ENCODE results near the gene TDO2. TPM values are rescaled to one million over a fixed set of nuclear protein-coding genes. Genes with fewer than 3 reads are reported as not detected.
"Not testable (repeated sequence)": the region's sequence is repeated elsewhere in the genome, so short reads cannot be mapped to it uniquely, and the experiment has no call there.

The TDO2 gene
- total RNA-seq, 1 donor from 2014 or later = not detected

DNA sequence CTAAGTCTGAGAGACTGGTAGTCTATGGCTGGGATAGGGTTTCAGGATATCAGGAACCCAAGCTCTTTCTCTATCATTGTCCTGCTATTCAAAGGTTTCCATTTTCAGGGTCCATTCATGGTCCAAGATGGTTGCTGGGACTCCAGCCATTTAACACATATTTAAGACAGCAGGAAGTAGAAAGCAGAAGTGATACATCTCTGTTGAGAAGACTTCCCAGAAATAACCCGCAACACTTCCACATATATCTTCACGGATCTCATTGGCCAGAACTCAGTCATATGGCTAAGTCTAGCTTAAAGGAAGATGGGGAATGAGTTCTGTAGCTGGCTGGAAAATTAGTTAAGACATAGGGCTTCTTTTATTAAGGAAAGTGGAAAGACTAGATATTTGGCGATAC, 26.3 kb downstream of the TDO2 start:
- no peaks in the 10 kb centered on the region for H3K4me1 ChIP-seq (ENCODE audit: control insufficient read depth in 3 of 3, insufficient read depth in 3 of 3, low read length in 3 of 3)
- H3K9ac ChIP-seq (ENCODE audit: low read depth in 1 of 3, low read length in 3 of 3) = no peak overlapping the region
- peaks cover 0 to 11% (median 3%) of the 10 kb centered on the region in 3 donors for H3K36me3 ChIP-seq (ENCODE audit: control insufficient read depth in 3 of 3, insufficient read depth in 3 of 3, low read length in 3 of 3)
- H3K9me3 ChIP-seq (ENCODE audit: control insufficient read depth in 3 of 3, low read length in 3 of 3) = peaks cover 0 to 3% (median 0%) of the 10 kb centered on the region in 3 donors
- no peaks in the 10 kb centered on the region for H3K27me3 ChIP-seq (ENCODE audit: control insufficient read depth in 3 of 3, insufficient read depth in 3 of 3, low read length in 3 of 3)
- H3K4me3 ChIP-seq (ENCODE audit: low read length in 3 of 3) = no peak overlapping the region
- H3K27ac ChIP-seq (ENCODE audit: low read depth, low read length) = no peak overlapping the region

DNA sequence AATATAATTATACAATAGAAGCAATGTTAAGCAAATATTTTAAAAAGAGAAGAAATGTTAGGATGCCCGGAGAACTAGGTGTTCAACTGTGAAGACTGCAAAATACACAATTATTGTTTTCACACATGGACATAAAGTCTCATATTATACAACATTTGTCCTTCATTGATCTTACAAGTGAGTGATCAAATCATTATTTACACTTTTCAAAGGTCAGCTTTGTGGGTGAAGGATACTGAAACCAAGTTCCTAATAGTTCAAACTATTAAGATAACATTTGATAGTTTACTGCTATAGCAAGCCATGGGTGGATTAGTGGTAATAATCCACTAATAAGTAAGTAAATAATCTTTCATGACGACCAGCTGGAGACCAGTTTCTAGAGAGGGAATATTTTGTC, 26.8 kb downstream of the TDO2 start:
- Histone ChIP-seq H3K4me1 (ENCODE audit: control insufficient read depth in 3 of 3, insufficient read depth in 3 of 3, low read length in 3 of 3) (no peaks in the 10 kb centered on the region), H3K9ac (ENCODE audit: low read depth in 1 of 3, low read length in 3 of 3) (no peak overlapping the region), H3K36me3 (ENCODE audit: control insufficient read depth in 3 of 3, insufficient read depth in 3 of 3, low read length in 3 of 3) (peaks cover 0 to 11% (median 3%) of the 10 kb centered on the region in 3 donors), H3K27ac (ENCODE audit: low read depth, low read length) (no peak overlapping the region), H3K4me3 (ENCODE audit: low read length in 3 of 3) (no peak overlapping the region), H3K9me3 (ENCODE audit: control insufficient read depth in 3 of 3, low read length in 3 of 3) (peaks cover 0 to 3% (median 0%) of the 10 kb centered on the region in 3 donors), H3K27me3 (ENCODE audit: control insufficient read depth in 3 of 3, insufficient read depth in 3 of 3, low read length in 3 of 3) (no peaks in the 10 kb centered on the region)

DNA sequence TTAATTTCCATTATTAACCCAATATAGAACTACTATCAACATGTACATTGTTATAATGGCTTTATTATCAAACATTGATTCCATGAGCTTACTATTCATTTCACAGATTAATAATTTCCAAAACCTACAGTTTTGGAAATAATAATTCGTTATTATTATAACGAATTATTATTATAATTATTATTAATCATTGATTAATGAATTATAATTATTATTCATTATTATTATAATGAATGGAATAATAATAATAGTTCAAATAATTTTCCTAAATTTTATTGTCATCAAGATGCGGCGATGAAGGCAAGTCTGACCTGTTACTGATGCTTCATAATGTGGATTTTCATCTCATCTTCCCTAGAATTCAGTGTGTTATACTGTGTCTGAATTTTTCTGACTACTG, 28.1 kb downstream of the TDO2 start:
- H3K4me1 ChIP-seq (ENCODE audit: control insufficient read depth in 3 of 3, insufficient read depth in 3 of 3, low read length in 3 of 3) = no peaks in the 10 kb centered on the region
- H3K9me3 ChIP-seq (ENCODE audit: control insufficient read depth in 3 of 3, low read length in 3 of 3) = peaks cover 0 to 3% (median 0%) of the 10 kb centered on the region in 3 donors
- H3K9ac ChIP-seq (ENCODE audit: low read depth in 1 of 3, low read length in 3 of 3) = no peak overlapping the region
- H3K27ac ChIP-seq (ENCODE audit: low read depth, low read length) = no peak overlapping the region
- H3K4me3 ChIP-seq (ENCODE audit: low read length in 3 of 3) = no peak overlapping the region
- H3K36me3 ChIP-seq (ENCODE audit: control insufficient read depth in 3 of 3, insufficient read depth in 3 of 3, low read length in 3 of 3) = peaks cover 0 to 9% (median 3%) of the 10 kb centered on the region in 3 donors
- H3K27me3 ChIP-seq (ENCODE audit: control insufficient read depth in 3 of 3, insufficient read depth in 3 of 3, low read length in 3 of 3) = no peaks in the 10 kb centered on the region

DNA sequence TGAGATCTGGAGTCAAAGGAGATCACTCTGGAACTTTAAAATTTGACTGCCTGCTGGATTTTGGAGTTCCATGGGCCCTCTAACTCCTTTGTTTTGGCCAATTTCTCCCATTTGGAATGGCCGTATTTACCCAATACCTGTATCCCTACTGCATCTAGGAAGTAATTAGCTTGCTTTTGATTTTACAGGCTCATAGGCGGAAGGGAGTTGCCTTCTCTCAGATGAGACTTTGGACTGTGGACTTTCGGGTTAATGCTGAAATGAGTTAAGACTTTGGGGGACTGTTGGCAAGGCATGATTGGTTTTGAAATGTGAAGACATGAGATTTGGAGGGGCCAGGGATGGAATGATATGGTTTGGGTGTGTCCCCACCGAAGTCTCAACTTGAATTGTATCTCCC, 31.1 kb downstream of the TDO2 start:
- not testable (repeated sequence) for H3K27me3 ChIP-seq (ENCODE audit: control insufficient read depth in 3 of 3, insufficient read depth in 3 of 3, low read length in 3 of 3); H3K9me3 ChIP-seq (ENCODE audit: control insufficient read depth in 3 of 3, low read length in 3 of 3); H3K27ac ChIP-seq (ENCODE audit: low read depth, low read length); H3K9ac ChIP-seq (ENCODE audit: low read depth in 1 of 3, low read length in 3 of 3); H3K4me3 ChIP-seq (ENCODE audit: low read length in 3 of 3); H3K4me1 ChIP-seq (ENCODE audit: control insufficient read depth in 3 of 3, insufficient read depth in 3 of 3, low read length in 3 of 3); H3K36me3 ChIP-seq (ENCODE audit: control insufficient read depth in 3 of 3, insufficient read depth in 3 of 3, low read length in 3 of 3)

DNA sequence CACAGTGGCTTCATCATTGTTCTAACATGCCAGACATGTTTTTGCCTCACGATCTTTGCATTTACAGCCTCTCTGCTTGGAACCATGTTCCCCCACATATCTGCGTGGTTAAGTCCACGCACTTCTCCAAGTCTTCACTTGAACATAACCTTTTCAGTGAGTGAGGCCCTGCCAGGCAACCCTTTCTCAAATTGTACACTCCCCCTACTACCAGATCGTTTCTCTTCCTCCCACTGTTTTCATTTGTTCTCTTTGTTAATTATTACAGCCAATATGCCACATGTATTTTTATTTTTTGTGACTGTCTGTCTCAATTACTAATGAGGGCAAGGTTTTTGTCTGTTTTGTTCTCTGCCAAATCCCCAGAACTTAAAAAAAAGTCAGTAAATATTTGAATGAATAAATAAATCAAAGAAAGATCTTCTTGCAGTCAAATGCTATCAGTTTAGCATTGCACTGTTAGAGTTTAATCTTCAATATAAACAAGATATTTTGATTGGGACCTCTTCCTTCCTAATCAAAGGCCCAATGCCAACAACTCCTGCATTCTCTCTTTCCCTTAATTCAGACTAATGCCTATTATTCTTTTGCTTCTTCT, 32.0 kb downstream of the TDO2 start:
- Histone ChIP-seq H3K27me3 (ENCODE audit: control insufficient read depth in 3 of 3, insufficient read depth in 3 of 3, low read length in 3 of 3) (no peaks in the 10 kb centered on the region), H3K4me3 (ENCODE audit: low read length in 3 of 3) (no peak overlapping the region), H3K9ac (ENCODE audit: low read depth in 1 of 3, low read length in 3 of 3) (no peak overlapping the region), H3K9me3 (ENCODE audit: control insufficient read depth in 3 of 3, low read length in 3 of 3) (no peaks in the 10 kb centered on the region), H3K36me3 (ENCODE audit: control insufficient read depth in 3 of 3, insufficient read depth in 3 of 3, low read length in 3 of 3) (peaks cover 0 to 6% (median 0%) of the 10 kb centered on the region in 3 donors), H3K4me1 (ENCODE audit: control insufficient read depth in 3 of 3, insufficient read depth in 3 of 3, low read length in 3 of 3) (no peaks in the 10 kb centered on the region), H3K27ac (ENCODE audit: low read depth, low read length) (no peak overlapping the region)

DNA sequence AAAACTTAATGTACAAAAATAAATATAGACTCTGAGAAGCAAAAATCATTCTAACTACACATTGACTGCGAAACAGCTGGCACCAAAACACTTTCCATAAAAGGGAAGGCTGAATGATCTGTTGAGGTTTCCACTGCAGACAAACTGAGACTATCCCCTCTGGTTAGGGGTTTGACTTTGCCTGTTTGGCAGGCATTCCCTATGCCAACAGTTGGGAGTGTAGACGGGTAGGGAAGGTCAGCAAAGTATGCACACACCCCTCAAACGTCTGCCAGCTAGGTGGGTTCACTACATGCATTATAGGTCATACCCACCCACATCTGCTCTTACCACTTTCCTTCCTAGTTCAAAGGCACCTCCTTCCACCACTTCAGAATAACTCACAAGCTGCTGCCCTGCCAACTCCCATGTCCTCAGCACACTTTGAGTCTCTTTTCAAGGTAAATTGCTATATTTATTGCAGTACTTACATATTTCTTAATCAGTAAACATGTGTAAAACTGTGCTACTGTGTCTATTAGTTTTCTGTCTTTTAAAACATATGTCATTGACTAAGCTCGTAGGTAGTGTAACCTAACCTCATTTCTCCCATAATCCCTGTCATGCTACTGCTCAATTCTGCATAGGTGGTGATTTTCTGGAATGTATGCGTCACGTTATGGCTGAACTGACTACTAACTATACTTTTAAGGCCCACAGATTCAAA, 37.7 kb downstream of the TDO2 start:
- Histone ChIP-seq H3K27me3 (ENCODE audit: control insufficient read depth in 3 of 3, insufficient read depth in 3 of 3, low read length in 3 of 3) (no peaks in the 10 kb centered on the region), H3K9ac (ENCODE audit: low read depth in 1 of 3, low read length in 3 of 3) (no peak overlapping the region), H3K4me1 (ENCODE audit: control insufficient read depth in 3 of 3, insufficient read depth in 3 of 3, low read length in 3 of 3) (no peaks in the 10 kb centered on the region), H3K36me3 (ENCODE audit: control insufficient read depth in 3 of 3, insufficient read depth in 3 of 3, low read length in 3 of 3) (peaks cover 0 to 3% (median 0%) of the 10 kb centered on the region in 3 donors), H3K4me3 (ENCODE audit: low read length in 3 of 3) (no peak overlapping the region), H3K27ac (ENCODE audit: low read depth, low read length) (no peak overlapping the region), H3K9me3 (ENCODE audit: control insufficient read depth in 3 of 3, low read length in 3 of 3) (no peaks in the 10 kb centered on the region)

DNA sequence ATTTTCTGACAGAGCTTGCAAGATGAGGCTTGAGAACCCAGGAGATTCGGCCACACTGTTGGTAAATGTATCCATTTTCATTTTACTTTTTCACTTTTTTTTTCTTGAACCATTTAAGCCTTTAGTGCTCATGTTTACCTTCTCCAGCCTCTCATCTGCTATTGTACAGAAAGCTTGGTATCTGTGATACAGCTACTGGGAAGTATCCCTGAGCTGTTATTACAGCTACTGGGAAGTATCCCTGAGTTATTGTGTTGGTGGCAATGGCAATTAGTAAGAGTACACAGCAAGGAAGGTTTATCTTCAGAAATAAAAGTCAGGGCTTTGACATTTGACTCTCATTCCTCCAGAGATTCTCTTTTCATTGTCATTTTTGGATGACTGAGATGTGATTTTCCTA, 38.3 kb downstream of the TDO2 start:
- Histone ChIP-seq H3K36me3 (ENCODE audit: control insufficient read depth in 3 of 3, insufficient read depth in 3 of 3, low read length in 3 of 3) (peaks cover 0 to 3% (median 0%) of the 10 kb centered on the region in 3 donors), H3K9me3 (ENCODE audit: control insufficient read depth in 3 of 3, low read length in 3 of 3) (no peaks in the 10 kb centered on the region), H3K27me3 (ENCODE audit: control insufficient read depth in 3 of 3, insufficient read depth in 3 of 3, low read length in 3 of 3) (no peaks in the 10 kb centered on the region), H3K9ac (ENCODE audit: low read depth in 1 of 3, low read length in 3 of 3) (no peak overlapping the region), H3K4me3 (ENCODE audit: low read length in 3 of 3) (no peak overlapping the region), H3K27ac (ENCODE audit: low read depth, low read length) (no peak overlapping the region), H3K4me1 (ENCODE audit: control insufficient read depth in 3 of 3, insufficient read depth in 3 of 3, low read length in 3 of 3) (no peaks in the 10 kb centered on the region)

DNA sequence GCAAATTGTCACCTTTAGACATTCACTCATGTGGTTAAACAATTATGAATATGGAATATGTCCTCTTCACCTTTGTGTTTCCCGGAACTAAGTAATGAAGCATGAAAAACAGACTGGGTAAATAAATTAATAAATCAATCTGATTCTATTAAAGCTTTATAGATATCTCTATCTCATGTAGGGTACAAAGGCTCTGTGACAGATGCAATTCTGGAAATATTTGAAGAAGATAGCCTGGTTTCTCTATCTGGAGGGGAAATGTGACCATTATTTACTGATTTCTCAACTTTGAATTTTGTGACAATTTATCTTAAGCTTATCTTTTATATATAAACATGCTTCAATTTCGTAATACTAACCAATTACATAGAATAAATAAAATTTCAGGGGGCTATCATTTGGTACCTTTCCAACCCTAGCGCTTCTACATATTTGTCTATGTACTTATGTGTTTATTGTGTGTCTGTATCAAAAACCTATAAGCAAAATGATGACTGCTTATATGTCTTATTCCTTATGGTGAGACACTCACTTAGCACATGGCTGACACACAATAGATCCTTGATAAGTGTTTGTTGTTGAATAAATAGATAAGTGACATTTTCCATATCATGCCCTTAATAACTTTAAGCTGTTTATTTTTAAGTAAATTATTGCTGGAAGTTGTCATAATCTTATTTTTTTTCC, 40.3 kb downstream of the TDO2 start:
- H3K9me3 ChIP-seq (ENCODE audit: control insufficient read depth in 3 of 3, low read length in 3 of 3) = no peaks in the 10 kb centered on the region
- H3K27me3 ChIP-seq (ENCODE audit: control insufficient read depth in 3 of 3, insufficient read depth in 3 of 3, low read length in 3 of 3) = no peaks in the 10 kb centered on the region
- no peak overlapping the region for H3K4me3 ChIP-seq (ENCODE audit: low read length in 3 of 3)
- H3K4me1 ChIP-seq (ENCODE audit: control insufficient read depth in 3 of 3, insufficient read depth in 3 of 3, low read length in 3 of 3) = no peaks in the 10 kb centered on the region
- H3K9ac ChIP-seq (ENCODE audit: low read depth in 1 of 3, low read length in 3 of 3) = no peak overlapping the region
- H3K36me3 ChIP-seq (ENCODE audit: control insufficient read depth in 3 of 3, insufficient read depth in 3 of 3, low read length in 3 of 3) = no peaks in the 10 kb centered on the region
- H3K27ac ChIP-seq (ENCODE audit: low read depth, low read length) = no peak overlapping the region

DNA sequence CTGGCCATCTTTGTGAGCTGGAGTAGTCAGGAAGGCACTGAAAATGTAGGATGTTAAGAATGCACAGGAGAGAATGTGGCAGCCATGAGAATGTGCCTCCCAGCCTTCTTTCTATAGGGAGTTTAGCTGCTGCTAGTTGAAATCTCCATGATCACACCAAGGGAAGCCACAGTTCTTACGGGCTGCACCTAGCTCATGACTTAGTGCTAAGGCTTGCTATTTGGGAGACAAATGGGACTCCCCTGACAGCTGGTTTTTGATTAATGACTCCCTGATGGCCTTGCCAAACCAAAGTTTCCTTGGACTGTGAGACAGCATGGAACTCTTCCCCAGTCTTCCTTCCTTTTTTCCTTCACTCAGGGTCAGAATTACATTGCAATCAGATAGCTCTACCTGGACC, 41.0 kb downstream of the TDO2 start:
- Histone ChIP-seq H3K27ac (ENCODE audit: low read depth, low read length) (no peak overlapping the region), H3K4me3 (ENCODE audit: low read length in 3 of 3) (no peak overlapping the region), H3K9ac (ENCODE audit: low read depth in 1 of 3, low read length in 3 of 3) (no peak overlapping the region), H3K36me3 (ENCODE audit: control insufficient read depth in 3 of 3, insufficient read depth in 3 of 3, low read length in 3 of 3) (no peaks in the 10 kb centered on the region), H3K4me1 (ENCODE audit: control insufficient read depth in 3 of 3, insufficient read depth in 3 of 3, low read length in 3 of 3) (no peaks in the 10 kb centered on the region), H3K27me3 (ENCODE audit: control insufficient read depth in 3 of 3, insufficient read depth in 3 of 3, low read length in 3 of 3) (no peaks in the 10 kb centered on the region), H3K9me3 (ENCODE audit: control insufficient read depth in 3 of 3, low read length in 3 of 3) (no peaks in the 10 kb centered on the region)

DNA sequence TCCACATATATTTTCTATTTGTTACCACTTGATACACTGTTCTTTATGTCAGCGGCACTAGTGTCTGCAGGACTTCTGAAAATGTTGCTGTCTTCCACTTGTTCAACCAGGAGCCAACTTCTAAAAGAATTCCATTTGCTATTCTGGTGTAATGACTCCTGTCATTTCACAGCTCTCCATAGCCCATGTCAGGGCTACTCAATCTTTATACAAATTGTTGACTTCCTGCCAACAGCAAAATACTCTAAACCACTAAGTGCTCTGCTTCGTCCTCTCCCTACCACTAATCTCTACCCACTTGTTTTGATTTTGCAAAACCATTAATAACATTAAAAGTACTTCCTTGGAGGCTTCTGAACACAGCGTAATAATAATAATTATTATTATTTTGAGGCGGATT, 43.0 kb downstream of the TDO2 start:
- Histone ChIP-seq H3K36me3 (ENCODE audit: control insufficient read depth in 3 of 3, insufficient read depth in 3 of 3, low read length in 3 of 3) (no peaks in the 10 kb centered on the region), H3K9ac (ENCODE audit: low read depth in 1 of 3, low read length in 3 of 3) (no peak overlapping the region), H3K4me3 (ENCODE audit: low read length in 3 of 3) (no peak overlapping the region), H3K9me3 (ENCODE audit: control insufficient read depth in 3 of 3, low read length in 3 of 3) (no peaks in the 10 kb centered on the region), H3K4me1 (ENCODE audit: control insufficient read depth in 3 of 3, insufficient read depth in 3 of 3, low read length in 3 of 3) (no peaks in the 10 kb centered on the region), H3K27ac (ENCODE audit: low read depth, low read length) (no peak overlapping the region), H3K27me3 (ENCODE audit: control insufficient read depth in 3 of 3, insufficient read depth in 3 of 3, low read length in 3 of 3) (no peaks in the 10 kb centered on the region)

Measured in skeletal muscle tissue (tissue), 4 donors.